A673 (cell line): ENCODE measurements around the gene CENPT. TPM values are rescaled to one million over a fixed set of nuclear protein-coding genes. Genes with fewer than 3 reads are reported as not detected.

Experiments
- BruUV-seq: library from RNA; stranded (reverse); fragments of 400-500 nt; replicated peaks from 2 replicates; lab custom pipeline; 2021; lab: Mats Ljungman, UMichigan
- CTCF ChIA-PET: fragments of 300-600 bp; sonication (Branson Sonifier 250); formaldehyde crosslinking; loops from one replicate; lab custom pipeline; 2022; ENCODE audit warnings: antibody characterized with exemption; lab: Charles Lee
- POLR2A ChIA-PET: fragments of 300-600 bp; sonication (Branson Sonifier 250); formaldehyde crosslinking; loops from one replicate; lab custom pipeline; 2022; ENCODE audit warnings: antibody characterized with exemption; ENCODE audit not compliant: low non-redundant PET; lab: Charles Lee
- DNase-seq: peaks from one replicate; pipeline ENCODE4 v3.0.0-alpha.2; 2015; ENCODE audit warnings: low spot score
- H3K27ac ChIP-seq: fragments of 200-600 bp; sonication (generic); 2 replicates; pipeline ENCODE4 v1.5.1; 2016; ENCODE audit warnings: mixed run types, low read depth, mild to moderate bottlenecking, mixed read lengths, antibody characterized with exemption, low read length; ENCODE audit not compliant: poor library complexity, severe bottlenecking
- H3K27me3 ChIP-seq: fragments of 200-600 bp; sonication (generic); replicated peaks from 2 replicates; pipeline ENCODE4 v1.6.1; 2017; ENCODE audit warnings: mixed run types, low read depth, mild to moderate bottlenecking, mixed read lengths, antibody characterized with exemption, low read length; ENCODE audit not compliant: insufficient read depth, poor library complexity
- H3K36me3 ChIP-seq: fragments of 200-600 bp; sonication (generic); 2 replicates; pipeline ENCODE4 v1.6.1; 2016; ENCODE audit warnings: mixed run types, mild to moderate bottlenecking, mixed read lengths, antibody characterized with exemption, low read length; ENCODE audit not compliant: insufficient read depth, poor library complexity, severe bottlenecking
- H3K4me1 ChIP-seq: fragments of 200-600 bp; sonication (generic); 2 replicates; pipeline ENCODE4 v1.6.1; 2017; ENCODE audit warnings: mixed run types, mild to moderate bottlenecking, mixed read lengths, antibody characterized with exemption, low read length; ENCODE audit not compliant: insufficient read depth, poor library complexity, severe bottlenecking
- H3K4me3 ChIP-seq: fragments of 200-600 bp; sonication (generic); 2 replicates; pipeline ENCODE4 v1.5.1; 2016; ENCODE audit warnings: low read depth, mixed run types, mild to moderate bottlenecking, mixed read lengths, low read length; ENCODE audit not compliant: poor library complexity, severe bottlenecking
- H3K9me3 ChIP-seq: fragments of 200-600 bp; sonication (generic); 2 replicates; pipeline ENCODE4 v1.6.1; 2016; ENCODE audit warnings: mixed run types, low read depth, mild to moderate bottlenecking, mixed read lengths, antibody characterized with exemption, low read length; ENCODE audit not compliant: poor library complexity, severe bottlenecking
- EZH2 ChIP-seq: fragments of 200-600 bp; sonication (generic); IDR thresholded peaks from 2 replicates; pipeline ENCODE4 v1.6.1; 2017; ENCODE audit warnings: borderline replicate concordance, low read depth, mild to moderate bottlenecking, mixed read lengths, antibody characterized with exemption, low read length; ENCODE audit not compliant: poor library complexity, severe bottlenecking
- intact Hi-C: fragments of 100-400 bp; cut with micrococcal nuclease; formaldehyde crosslinking; loops from one replicate; pipeline ENCODE4 v1.10.0; 2022; ENCODE audit not compliant: unreplicated experiment
- total RNA-seq: library from RNA; stranded (reverse); gene quantifications from 2 replicates; pipeline ENCODE4 v1.2.3, GENCODE V29; 2021
- TF ChIP-seq, protein P1 (sequence below): fragments of 300-800, 200-600 bp; sonication (generic); conservative IDR thresholded peaks from 2 replicates; pipeline ENCODE4 v1.5.1; 2017; ENCODE audit warnings: low read depth, mild to moderate bottlenecking, antibody characterized with exemption, low read length, moderate library complexity, mixed read lengths

The CENPT gene
- total RNA-seq, 1 experiment from 2014 or later = 52.9 TPM

DNA sequence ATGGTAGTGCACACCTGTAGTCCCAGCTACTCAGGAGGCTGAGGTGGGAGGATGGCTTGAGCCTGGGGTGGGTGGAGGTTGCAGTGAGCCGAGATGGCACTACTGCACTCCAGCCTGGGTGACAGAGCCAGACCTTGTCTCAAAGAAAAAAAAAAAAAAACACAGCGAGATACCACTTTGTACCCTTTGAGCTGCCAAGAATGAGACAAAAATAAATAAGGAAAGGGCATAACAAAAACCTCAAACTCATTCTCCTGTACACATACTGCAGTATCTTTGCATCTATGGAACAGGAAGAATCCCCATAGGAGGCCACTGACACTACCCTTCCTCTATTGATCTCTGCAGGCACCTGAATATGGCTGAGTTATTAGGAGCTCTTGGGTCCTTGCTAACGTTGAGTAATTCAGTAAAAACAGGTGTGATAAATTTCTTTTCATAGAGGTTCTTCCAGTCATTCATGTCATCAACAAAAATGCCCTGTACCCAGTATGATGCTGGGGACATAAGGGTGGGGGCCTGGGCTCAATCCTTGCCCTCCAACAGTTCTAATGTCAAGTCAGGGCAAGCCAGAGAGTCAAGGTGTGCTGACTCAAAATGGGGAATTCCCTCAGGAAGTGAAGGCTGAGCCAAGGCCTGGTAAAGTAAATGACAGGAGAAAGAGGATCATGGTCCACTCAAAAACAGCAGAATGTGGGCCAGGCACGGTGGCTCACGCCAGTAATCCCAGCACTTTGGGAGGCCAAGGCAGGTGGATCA is 68.1 kb downstream of the CENPT start:
- Histone ChIP-seq H3K4me3 (no peak overlapping the region), H3K36me3 (no peaks in the 10 kb centered on the region), H3K27ac (no peak overlapping the region), H3K27me3 (no peaks in the 10 kb centered on the region), H3K4me1 (no peaks in the 10 kb centered on the region), H3K9me3 (no peaks in the 10 kb centered on the region)
- intact Hi-C loops = no loop called here
- ChIA-PET CTCF (no interaction called here), POLR2A (no interaction called here)
- no peak for TF ChIP-seq EZH2
- TF ChIP-seq, protein P1, sequence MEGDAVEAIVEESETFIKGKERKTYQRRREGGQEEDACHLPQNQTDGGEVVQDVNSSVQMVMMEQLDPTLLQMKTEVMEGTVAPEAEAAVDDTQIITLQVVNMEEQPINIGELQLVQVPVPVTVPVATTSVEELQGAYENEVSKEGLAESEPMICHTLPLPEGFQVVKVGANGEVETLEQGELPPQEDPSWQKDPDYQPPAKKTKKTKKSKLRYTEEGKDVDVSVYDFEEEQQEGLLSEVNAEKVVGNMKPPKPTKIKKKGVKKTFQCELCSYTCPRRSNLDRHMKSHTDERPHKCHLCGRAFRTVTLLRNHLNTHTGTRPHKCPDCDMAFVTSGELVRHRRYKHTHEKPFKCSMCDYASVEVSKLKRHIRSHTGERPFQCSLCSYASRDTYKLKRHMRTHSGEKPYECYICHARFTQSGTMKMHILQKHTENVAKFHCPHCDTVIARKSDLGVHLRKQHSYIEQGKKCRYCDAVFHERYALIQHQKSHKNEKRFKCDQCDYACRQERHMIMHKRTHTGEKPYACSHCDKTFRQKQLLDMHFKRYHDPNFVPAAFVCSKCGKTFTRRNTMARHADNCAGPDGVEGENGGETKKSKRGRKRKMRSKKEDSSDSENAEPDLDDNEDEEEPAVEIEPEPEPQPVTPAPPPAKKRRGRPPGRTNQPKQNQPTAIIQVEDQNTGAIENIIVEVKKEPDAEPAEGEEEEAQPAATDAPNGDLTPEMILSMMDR = no peak
- no TSS peak for BruUV-seq
- DNase-seq = no peak

Other genes with a start within 250 kb of the CENPT start
- 4.4 and 9.5 TPM in 2 replicates for gene CARMIL2, start 202.5 kb downstream of the CENPT start, total RNA-seq
- gene ACD, start 187.4 kb downstream of the CENPT start, total RNA-seq = 45.8 and 48.0 TPM in 2 replicates
- 8.6 and 8.7 TPM in 2 replicates for gene PARD6A, start 186.7 kb downstream of the CENPT start, total RNA-seq
- 8.5 and 11.2 TPM in 2 replicates for gene ENKD1, start 180.9 kb downstream of the CENPT start, total RNA-seq
- not detected in 2 replicates for gene C16orf86, start 180.9 kb downstream of the CENPT start, total RNA-seq
- 22.6 and 25.1 TPM in 2 replicates for gene GFOD2, start 128.4 kb downstream of the CENPT start, total RNA-seq
- gene RANBP10, start 41.1 kb downstream of the CENPT start, total RNA-seq = 27.1 and 28.0 TPM in 2 replicates
- gene TSNAXIP1, start 40.8 kb downstream of the CENPT start, total RNA-seq = 1.0 and 1.6 TPM in 2 replicates
- gene THAP11, start 5.4 kb downstream of the CENPT start, total RNA-seq = 46.6 and 48.9 TPM in 2 replicates
- gene NUTF2, start 760 bp downstream of the CENPT start, total RNA-seq = 197 and 217 TPM in 2 replicates
- 99.6 and 99.9 TPM in 2 replicates for gene EDC4, start 25.4 kb upstream of the CENPT start, total RNA-seq
- 0.58 and 0.59 TPM in 2 replicates for gene NRN1L, start 37.2 kb upstream of the CENPT start, total RNA-seq
- 24.2 and 27.4 TPM in 2 replicates for gene PSKH1, start 45.6 kb upstream of the CENPT start, total RNA-seq
- 2.9 and 3.2 TPM in 2 replicates for gene CTRL, start 84.2 kb upstream of the CENPT start, total RNA-seq
- 21.6 and 24.8 TPM in 2 replicates for gene PSMB10, start 89.2 kb upstream of the CENPT start, total RNA-seq
- gene LCAT, start 96.4 kb upstream of the CENPT start, total RNA-seq = 15.5 and 17.6 TPM in 2 replicates
- 41.9 and 47.6 TPM in 2 replicates for gene SLC12A4, start 120.9 kb upstream of the CENPT start, total RNA-seq
- gene DPEP3, start 132.8 kb upstream of the CENPT start, total RNA-seq = not detected in 2 replicates
- gene DPEP2, start 151.8 kb upstream of the CENPT start, total RNA-seq = not detected in 2 replicates
- gene DPEP2NB, start 168.2 kb upstream of the CENPT start, total RNA-seq = not detected in 2 replicates
- gene DDX28, start 175.5 kb upstream of the CENPT start, total RNA-seq = 14.2 and 16.0 TPM in 2 replicates
- 19.7 and 23.5 TPM in 2 replicates for gene DUS2, start 175.6 kb upstream of the CENPT start, total RNA-seq
- 53.7 and 56.0 TPM in 2 replicates for gene NFATC3, start 237.7 kb upstream of the CENPT start, total RNA-seq